Stomach (tissue), 9 donors: ENCODE data around the gene TRIM27. TPM values are rescaled to one million over a fixed set of nuclear protein-coding genes. Genes with fewer than 3 reads are reported as not detected.
"Not testable (repeated sequence)": the region's sequence is repeated elsewhere in the genome, so short reads cannot be mapped to it uniquely, and the experiment has no call there.

Experiments
- DNase-seq, 2 donors: peaks; one replicate each; pipeline versions ENCODE4 v3.0.0 to v3.0.0-alpha.2; 2013 to 2019
- H3K27ac ChIP-seq, 5 donors: fragments of 200-600 bp in 4 of 5; sonication (generic) in 4 of 5; one replicate each; pipeline ENCODE4 v1.5.1; 2013 to 2019; ENCODE audit warnings: mild to moderate bottlenecking in 1 of 5, moderate library complexity in 1 of 5
- H3K27me3 ChIP-seq, 3 donors: fragments of 200-600 bp; sonication (generic); one replicate each; pipeline ENCODE4 v1.5.1; 2017 to 2019; ENCODE audit warnings: mixed run types in 1 of 3
- H3K36me3 ChIP-seq, 4 donors: fragments of 200-600 bp; sonication (generic); 1 replicate in 3 of 4; 2 replicates in 1 of 4; pipeline ENCODE4 v1.5.1; 2016 to 2019
- H3K4me1 ChIP-seq, 4 donors: fragments of 200-600 bp; sonication (generic); one replicate each; pipeline ENCODE4 v1.5.1; 2016 to 2019
- H3K4me3 ChIP-seq, 4 donors: fragments of 200-600 bp; sonication (generic) in 3 of 4; one replicate each; pipeline ENCODE4 v1.5.1; 2016 to 2019; ENCODE audit warnings: mild to moderate bottlenecking in 1 of 4
- H3K9me3 ChIP-seq, 4 donors: fragments of 200-600 bp; sonication (generic); one replicate each; pipeline ENCODE4 v1.5.1; 2016 to 2019
- CTCF ChIP-seq, 7 experiments: fragments of 450-650 bp in 4 of 7; fragments of 200-600 bp in 3 of 7; sonication (generic) in 3 of 7; IDR thresholded peaks; one replicate each; pipeline ENCODE4 v1.5.1; 2016 to 2019; ENCODE audit warnings: antibody characterized with exemption in 7 of 7, control low read depth in 2 of 7, mild to moderate bottlenecking in 1 of 7
- EP300 ChIP-seq: sonication (generic); formaldehyde crosslinking; IDR thresholded peaks from one replicate; pipeline ENCODE4 v1.6.1; 2017; ENCODE audit warnings: antibody characterized with exemption
- POLR2A ChIP-seq, 4 donors: fragments of 450-650 bp; IDR thresholded peaks; one replicate each; pipeline ENCODE4 v1.6.1; 2016; ENCODE audit warnings: antibody characterized with exemption in 4 of 4, control low read depth in 2 of 4, mild to moderate bottlenecking in 1 of 4, moderate library complexity in 1 of 4
- POLR2AphosphoS5 ChIP-seq, 3 donors: sonication (generic); formaldehyde crosslinking; IDR thresholded peaks; one replicate each; pipeline ENCODE4 v1.6.1; 2016; ENCODE audit warnings: antibody characterized with exemption in 3 of 3
- WGBS, 5 donors: extraction: QIAGEN DNeasy Blood & Tissue Kit in 3 of 5; methylation state at CpG; one replicate each; pipeline versions ENCODE4 v1.1.5 to v1.1.7; 2013 to 2018; 5-methylcytosine and 5-hydroxymethylcytosine counted together
- intact Hi-C: fragments of 100-400 bp; cut with DNase I; formaldehyde crosslinking; loops from one replicate; pipeline ENCODE4 v1.15.1; 2023; ENCODE audit warnings: low total_unique reads
- polyA plus RNA-seq, 3 donors: library from polyadenylated mRNA; stranded (reverse); fragments of 200-250 nt; gene quantifications; one replicate each; pipeline ENCODE4 v1.2.3, GENCODE V29; 2013
- total RNA-seq, 5 donors: library from RNA; depleted of rRNA; stranded (reverse); fragments of >200 nt; gene quantifications; one replicate each; pipeline versions ENCODE4 v1.1.0 to v1.2.3, GENCODE V29; 2014 to 2016
- donor health status: healthy with polysubstance abuse.
- donor health status: Bipolar disorder and iron deficiency.
- donor health status: healthy.

TRIM27 gene
- total and polyA plus RNA-seq, 8 donors, result 24.2 to 102 (median 59.5) TPM

GRCh38 chr6:28875191-28875747, 48.5 kb downstream of the TRIM27 start:
- H3K27me3 ChIP-seq, result peaks cover 0 to 41% (median 14%) of the 10 kb centered on the region in 3 donors
- intact Hi-C loops, result no loop called here
- no peaks in the 10 kb centered on the region for H3K9me3 ChIP-seq
- H3K4me1 ChIP-seq, result no peaks in the 10 kb centered on the region
- no peak overlapping the region for H3K4me3 ChIP-seq
- TF ChIP-seq EP300, result no peak
- no peak for TF ChIP-seq CTCF (IDR thresholded peaks at IDR 0.05)
- TF ChIP-seq POLR2AphosphoS5 (IDR thresholded peaks at IDR 0.05), result no peak
- TF ChIP-seq POLR2A (IDR thresholded peaks at IDR 0.05), result no peak
- H3K27ac ChIP-seq, result no peak overlapping the region
- no peaks in the 10 kb centered on the region for H3K36me3 ChIP-seq
- DNase-seq, result no peak
- 43 to 52% (median 45%) methylated on average over 6 of the region's 6 CpGs for WGBS, 5 donors

- H3K27me3 ChIP-seq, result peaks cover 0 to 30% (median 13%) of the 10 kb centered on the region in 3 donors
- H3K27ac ChIP-seq, DNase-seq, intact Hi-C loops, H3K4me3 ChIP-seq, H3K9me3 ChIP-seq, H3K4me1 ChIP-seq, H3K36me3 ChIP-seq: not testable (repeated sequence)
- WGBS, 5 donors, result 72 to 87% (median 87%) methylated on average over 7 to 22 of the region's 28 CpGs
Measured at GRCh38 chr6:28872157-28872817, 51.5 kb downstream of the TRIM27 start.

GRCh38 chr6:28871335-28872156, 52.2 kb downstream of the TRIM27 start:
- intact Hi-C loops, result no loop called here
- Histone ChIP-seq H3K27ac (no peak overlapping the region), H3K27me3 (peaks cover 0 to 22% (median 9%) of the 10 kb centered on the region in 3 donors), H3K4me1 (peaks cover 0 to 8% (median 7%) of the 10 kb centered on the region in 4 donors), H3K4me3 (no peak overlapping the region), H3K9me3 (no peaks in the 10 kb centered on the region), H3K36me3 (no peaks in the 10 kb centered on the region)
- 91 to 95% (median 95%) methylated on average over 13 of the region's 13 CpGs for WGBS, 5 donors
- no peak for DNase-seq
- TF ChIP-seq CTCF (IDR thresholded peaks at IDR 0.05) (no peak), EP300 (no peak)

- Histone ChIP-seq H3K9me3 (peaks cover 0 to 5% (median 0%) of the 10 kb centered on the region in 4 donors), H3K4me3 (no peak overlapping the region), H3K27ac (no peak overlapping the region), H3K4me1 (peaks cover 6 to 23% (median 12%) of the 10 kb centered on the region in 4 donors), H3K36me3 (no peaks in the 10 kb centered on the region), H3K27me3 (no peaks in the 10 kb centered on the region)
- intact Hi-C loops, result no loop called here
- WGBS, 5 donors, result 52 to 80% (median 65%) methylated on average over 2 of the region's 2 CpGs
- DNase-seq, result no peak
- no peak for TF ChIP-seq CTCF (IDR thresholded peaks at IDR 0.05)
- no peak for TF ChIP-seq POLR2A (IDR thresholded peaks at IDR 0.05)
- no peak for TF ChIP-seq POLR2AphosphoS5 (IDR thresholded peaks at IDR 0.05)
- no peak for TF ChIP-seq EP300
Measured at GRCh38 chr6:28868873-28869272, 54.9 kb downstream of the TRIM27 start.
